NB4 (cell line): ENCODE data around the gene PDE8B.

Source experiments
- MAX ChIP-seq: IDR thresholded peaks from 2 replicates; pipeline ENCODE4 v1.6.1; 2011; ENCODE audit warnings: low read depth, low read length
- MYC ChIP-seq: IDR thresholded peaks from 2 replicates; pipeline ENCODE4 v1.6.1; 2011; ENCODE audit warnings: low read depth, low read length
- POLR2A ChIP-seq: IDR thresholded peaks from 2 replicates; pipeline ENCODE4 v1.6.1; 2011; ENCODE audit warnings: mild to moderate bottlenecking; ENCODE audit not compliant: insufficient read length; ENCODE audit errors: extremely low read depth
- TF ChIP-seq, protein P1 (sequence below): IDR thresholded peaks from one replicate; pipeline ENCODE4 v1.5.1; 2012; ENCODE audit warnings: low read depth, low read length

DNA sequence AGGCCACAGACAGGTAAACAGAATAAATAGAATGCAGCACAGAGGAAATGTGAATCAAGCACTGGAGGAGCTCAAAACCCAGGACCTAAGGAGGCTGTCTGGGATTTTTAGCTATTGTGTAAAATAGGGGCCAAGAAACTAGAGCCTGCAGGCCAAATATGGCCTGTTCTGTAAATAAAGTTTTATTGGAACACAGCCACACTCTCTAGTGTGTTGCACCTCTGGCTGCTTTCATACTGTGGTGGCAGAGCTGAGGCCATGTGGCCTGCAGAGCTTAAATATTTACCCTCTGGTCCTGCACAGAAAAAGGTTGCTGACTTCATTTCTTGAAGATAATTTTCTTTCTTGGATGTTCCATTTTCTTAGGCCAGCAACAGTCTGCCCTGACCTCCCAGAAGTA lies 145.3 kb downstream of the PDE8B start:
- TF ChIP-seq, protein P1, sequence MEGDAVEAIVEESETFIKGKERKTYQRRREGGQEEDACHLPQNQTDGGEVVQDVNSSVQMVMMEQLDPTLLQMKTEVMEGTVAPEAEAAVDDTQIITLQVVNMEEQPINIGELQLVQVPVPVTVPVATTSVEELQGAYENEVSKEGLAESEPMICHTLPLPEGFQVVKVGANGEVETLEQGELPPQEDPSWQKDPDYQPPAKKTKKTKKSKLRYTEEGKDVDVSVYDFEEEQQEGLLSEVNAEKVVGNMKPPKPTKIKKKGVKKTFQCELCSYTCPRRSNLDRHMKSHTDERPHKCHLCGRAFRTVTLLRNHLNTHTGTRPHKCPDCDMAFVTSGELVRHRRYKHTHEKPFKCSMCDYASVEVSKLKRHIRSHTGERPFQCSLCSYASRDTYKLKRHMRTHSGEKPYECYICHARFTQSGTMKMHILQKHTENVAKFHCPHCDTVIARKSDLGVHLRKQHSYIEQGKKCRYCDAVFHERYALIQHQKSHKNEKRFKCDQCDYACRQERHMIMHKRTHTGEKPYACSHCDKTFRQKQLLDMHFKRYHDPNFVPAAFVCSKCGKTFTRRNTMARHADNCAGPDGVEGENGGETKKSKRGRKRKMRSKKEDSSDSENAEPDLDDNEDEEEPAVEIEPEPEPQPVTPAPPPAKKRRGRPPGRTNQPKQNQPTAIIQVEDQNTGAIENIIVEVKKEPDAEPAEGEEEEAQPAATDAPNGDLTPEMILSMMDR, result no peak
- TF ChIP-seq MAX (no peak), POLR2A (no peak), MYC (no peak)
